ENCODE measurements around the gene WDR5B. TPM values are rescaled to one million over a fixed set of nuclear protein-coding genes. Genes with fewer than 3 reads are reported as not detected.

The WDR5B gene
- total and polyA plus RNA-seq, 2 donors (not counting 3 experiments of a cell fraction or from before 2014, with no cell fraction given), result 1.8 to 3.7 TPM

GRCh38 chr3:122390665-122391064 lies 25.2 kb downstream of the WDR5B start:
- Histone ChIP-seq H3K27ac (ENCODE audit: insufficient read depth, low read depth, low read length) (no peak overlapping the region), H3K9ac (replicated peaks; ENCODE audit: extremely low read depth, insufficient read depth, low read length) (no peak overlapping the region), H3K27me3 (ENCODE audit: control insufficient read depth in 2 of 2, insufficient read depth in 2 of 2, low read length in 2 of 2) (no peaks in the 10 kb centered on the region), H3K4me1 (ENCODE audit: control insufficient read depth, extremely low read depth, insufficient read depth, low read length) (peaks cover 3% of the 10 kb centered on the region), H3K36me3 (ENCODE audit: control insufficient read depth in 2 of 2, extremely low read depth in 1 of 2, insufficient read depth in 2 of 2, low read length in 2 of 2) (no peaks in the 10 kb centered on the region), H4K20me1 (replicated peaks; ENCODE audit: control insufficient read depth, extremely low read depth, insufficient read depth, low read length) (no peaks in the 10 kb centered on the region), H3K9me3 (replicated peaks; ENCODE audit: control insufficient read depth, insufficient read depth, low read length) (no peaks in the 10 kb centered on the region), H3K4me3 (replicated peaks in 1 of 3; ENCODE audit: insufficient read depth in 1 of 3, low read depth in 1 of 3, low read length in 3 of 3) (no peak overlapping the region), H2AFZ (ENCODE audit: low read depth, low read length) (no peak overlapping the region), H3K9me1 (replicated peaks; ENCODE audit: control insufficient read depth, extremely low read depth, insufficient read depth, low read length) (no peaks in the 10 kb centered on the region), H3K4me2 (ENCODE audit: insufficient read depth, low read length) (no peak overlapping the region), H3K79me2 (ENCODE audit: control insufficient read depth, insufficient read depth, low read length) (no peaks in the 10 kb centered on the region)
- ChIA-PET CTCF (interaction anchor here (1.6 to 5.4 kb wide), 3 partner anchors 18 to 844 kb away, joined by 4 to 120 read pairs (median 22); partner anchors contain the start of gene PARP14), POLR2A (no interaction called here)
- DNase-seq (ENCODE audit: low read depth, low spot score) (no peak), FAIRE-seq (peak; percentile 37)
- intact Hi-C loops (cut with micrococcal nuclease), result loop anchor here (5.0 to 10.0 kb wide), 2 partner anchors 172 to 864 kb away; partner anchors contain the start of genes DTX3L and PARP9
- no TSS peak for BruUV-seq (replicated peaks)
- no peak for TF ChIP-seq JUN (IDR thresholded peaks at IDR 0.05; ENCODE audit: borderline replicate concordance, insufficient read depth, insufficient read length, low read depth)
- no peak for TF ChIP-seq MYC (IDR thresholded peaks at IDR 0.05; ENCODE audit: low read depth, low read length)
- TF ChIP-seq GATA2 (IDR thresholded peaks at IDR 0.05; ENCODE audit: insufficient read depth, insufficient read length, low read depth, low read length), result no peak
- dilution Hi-C loops (cut with MboI; ENCODE audit: extremely low pct_ligation_motif_present, low sequenced_read_pairs), result no loop called here

- Histone ChIP-seq H2AFZ (ENCODE audit: low read depth, low read length) (no peak overlapping the region), H3K27me3 (ENCODE audit: control insufficient read depth in 2 of 2, insufficient read depth in 2 of 2, low read length in 2 of 2) (no peaks in the 10 kb centered on the region), H3K4me1 (ENCODE audit: control insufficient read depth, extremely low read depth, insufficient read depth, low read length) (no peaks in the 10 kb centered on the region), H3K27ac (ENCODE audit: insufficient read depth, low read depth, low read length) (no peak overlapping the region), H3K9ac (replicated peaks; ENCODE audit: extremely low read depth, insufficient read depth, low read length) (no peak overlapping the region), H3K4me2 (ENCODE audit: insufficient read depth, low read length) (no peak overlapping the region), H3K79me2 (ENCODE audit: control insufficient read depth, insufficient read depth, low read length) (no peaks in the 10 kb centered on the region), H3K36me3 (ENCODE audit: control insufficient read depth in 2 of 2, extremely low read depth in 1 of 2, insufficient read depth in 2 of 2, low read length in 2 of 2) (no peaks in the 10 kb centered on the region), H3K9me3 (replicated peaks; ENCODE audit: control insufficient read depth, insufficient read depth, low read length) (no peaks in the 10 kb centered on the region), H3K4me3 (replicated peaks in 1 of 3; ENCODE audit: insufficient read depth in 1 of 3, low read depth in 1 of 3, low read length in 3 of 3) (no peak overlapping the region), H3K9me1 (replicated peaks; ENCODE audit: control insufficient read depth, extremely low read depth, insufficient read depth, low read length) (no peaks in the 10 kb centered on the region), H4K20me1 (replicated peaks; ENCODE audit: control insufficient read depth, extremely low read depth, insufficient read depth, low read length) (no peaks in the 10 kb centered on the region)
- CTCF ChIA-PET, result interaction anchor here (1.6 to 5.4 kb wide), 2 partner anchors 289 to 843 kb away, joined by 4 to 120 read pairs; partner anchors contain the start of gene PARP14
- dilution Hi-C loops (cut with MboI; ENCODE audit: extremely low pct_ligation_motif_present, low sequenced_read_pairs), result no loop called here
- no peak for FAIRE-seq
- no peak for DNase-seq (ENCODE audit: low read depth, low spot score)
- no peak for TF ChIP-seq MYC (IDR thresholded peaks at IDR 0.05; ENCODE audit: low read depth, low read length)
- no peak for TF ChIP-seq GATA2 (IDR thresholded peaks at IDR 0.05; ENCODE audit: insufficient read depth, insufficient read length, low read depth, low read length)
- TF ChIP-seq CTCF (IDR thresholded peaks at IDR 0.05; ENCODE audit: extremely low read depth in 1 of 2, insufficient read depth in 1 of 2, low read depth in 1 of 2, low read length in 2 of 2), result no peak
- no peak for TF ChIP-seq EZH2 (IDR thresholded peaks at IDR 0.05; ENCODE audit: borderline replicate concordance, low read depth, low read length, severe bottlenecking)
- no peak for TF ChIP-seq MAX (IDR thresholded peaks at IDR 0.05; ENCODE audit: insufficient read depth, insufficient read length)
- no peak for TF ChIP-seq JUN (IDR thresholded peaks at IDR 0.05; ENCODE audit: borderline replicate concordance, insufficient read depth, insufficient read length, low read depth)
- no peak for TF ChIP-seq FOS (IDR thresholded peaks at IDR 0.05; ENCODE audit: borderline replicate concordance, insufficient read depth, low read length)
- TF ChIP-seq POLR2A (IDR thresholded peaks at IDR 0.05; ENCODE audit: low read depth, low read length), result no peak
- no peak for TF ChIP-seq POLR2AphosphoS5 (IDR thresholded peaks at IDR 0.05; ENCODE audit: insufficient read depth, low read depth, low read length)
- POLR2A ChIA-PET, result no interaction called here
- no TSS peak for BruUV-seq (replicated peaks)
- intact Hi-C loops (cut with micrococcal nuclease), result loop anchor here (5.0 to 10.0 kb wide), 2 partner anchors 172 to 865 kb away; partner anchors contain the start of genes DTX3L and PARP9
Observed at GRCh38 chr3:122389892-122390291, 26.0 kb downstream of the WDR5B start.

Measured in endothelial cell of umbilical vein (primary cell).